ENCODE measurements around the gene DNAJA1.

DNAJA1 gene

GRCh38 chr9:33019797-33020196 lies 5.3 kb upstream of the DNAJA1 start:
- Mint-ChIP-seq H3K36me3 (ENCODE audit: low read depth) (peaks cover 12% of the 10 kb centered on the region), H3K4me3 (no peak overlapping the region), H3K27me3 (ENCODE audit: low read depth) (no peaks in the 10 kb centered on the region), H3K4me1 (ENCODE audit: low read depth) (peaks cover 23% of the 10 kb centered on the region), H3K27ac (no peak overlapping the region), H3K9me3 (no peaks in the 10 kb centered on the region)

GRCh38 chr9:33022303-33022702 lies 2.8 kb upstream of the DNAJA1 start:
- Mint-ChIP-seq H3K36me3 (ENCODE audit: low read depth) (peaks cover 27% of the 10 kb centered on the region), H3K27me3 (ENCODE audit: low read depth) (no peaks in the 10 kb centered on the region), H3K9me3 (no peaks in the 10 kb centered on the region), H3K4me1 (ENCODE audit: low read depth) (peaks cover 37% of the 10 kb centered on the region), H3K27ac (no peak overlapping the region), H3K4me3 (no peak overlapping the region)

DNA sequence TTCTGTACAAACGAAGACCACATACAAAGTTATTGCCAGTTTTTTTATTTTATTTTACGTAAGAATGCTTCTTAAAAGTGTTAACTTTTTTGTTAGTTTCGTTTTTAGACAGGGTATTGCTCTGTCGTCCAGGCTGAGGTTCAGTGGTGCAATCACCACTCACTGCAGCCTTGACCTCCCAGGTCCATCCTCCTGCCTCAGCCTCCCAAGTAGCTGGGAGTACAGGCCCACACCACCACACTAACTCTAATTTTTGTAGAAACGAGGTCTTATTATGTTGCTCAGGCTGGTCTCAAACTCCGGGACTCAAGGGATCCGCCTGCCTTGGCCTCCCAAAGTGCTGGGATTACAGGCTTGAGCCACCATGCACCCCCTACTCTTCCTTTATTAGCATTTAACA lies 2.3 kb upstream of the DNAJA1 start:
- no peak overlapping the region for H3K4me3 Mint-ChIP-seq
- H3K27ac Mint-ChIP-seq, result no peak overlapping the region
- H3K36me3 Mint-ChIP-seq (ENCODE audit: low read depth), result peaks cover 27% of the 10 kb centered on the region
- H3K4me1 Mint-ChIP-seq (ENCODE audit: low read depth), result peaks cover 37% of the 10 kb centered on the region
- no peaks in the 10 kb centered on the region for H3K9me3 Mint-ChIP-seq
- H3K27me3 Mint-ChIP-seq (ENCODE audit: low read depth), result no peaks in the 10 kb centered on the region

GRCh38 chr9:33023661-33024060 lies 1.4 kb upstream of the DNAJA1 start:
- Mint-ChIP-seq H3K4me1 (ENCODE audit: low read depth) (peaks cover 45% of the 10 kb centered on the region), H3K27ac (peak overlapping the region; percentile 95), H3K27me3 (ENCODE audit: low read depth) (no peaks in the 10 kb centered on the region), H3K4me3 (peak overlapping the region; percentile 98), H3K9me3 (no peaks in the 10 kb centered on the region), H3K36me3 (ENCODE audit: low read depth) (peaks cover 32% of the 10 kb centered on the region)

DNA sequence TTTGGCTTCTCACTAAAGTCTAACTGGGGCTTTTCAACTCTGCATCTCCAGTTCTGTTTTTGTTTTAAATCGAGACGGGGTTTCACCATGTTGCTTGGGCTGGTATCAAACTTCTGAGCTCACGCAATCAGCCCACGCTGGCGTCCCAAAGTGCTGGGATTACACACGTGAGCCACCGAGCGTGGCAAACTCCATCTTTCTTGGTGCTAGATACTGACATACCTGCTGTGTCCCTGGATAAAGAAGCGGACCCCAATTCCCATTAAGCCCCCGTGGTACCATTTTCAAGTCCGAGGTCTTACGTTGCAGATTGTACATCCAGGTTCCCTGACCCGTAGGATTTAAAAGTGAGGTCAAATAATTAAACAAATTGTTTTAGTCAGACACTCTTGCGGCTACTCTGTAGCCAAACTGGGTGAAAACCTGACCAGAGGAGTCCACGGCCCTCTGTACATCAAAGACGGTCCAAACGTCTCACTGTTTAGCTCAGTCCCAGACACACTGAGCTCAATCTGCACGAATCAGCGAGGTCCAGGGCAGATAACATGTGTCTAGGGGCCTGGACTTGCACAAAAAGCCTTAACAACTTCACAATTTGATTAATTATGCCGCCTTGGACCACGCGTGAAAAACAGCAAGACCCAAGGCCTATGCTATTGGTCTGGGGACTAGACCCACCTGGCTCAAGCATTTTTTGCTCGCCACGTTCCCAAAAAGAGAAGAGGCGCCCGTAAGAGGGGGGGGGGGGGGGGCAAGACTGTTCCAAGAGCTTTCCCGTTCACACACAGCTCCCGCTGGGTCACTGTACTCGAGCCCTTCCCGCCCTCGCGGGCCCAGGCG lies 727 bp upstream of the DNAJA1 start:
- peak overlapping the region; percentile 98 for H3K4me3 Mint-ChIP-seq
- H3K4me1 Mint-ChIP-seq (ENCODE audit: low read depth), result peaks cover 51% of the 10 kb centered on the region
- no peaks in the 10 kb centered on the region for H3K27me3 Mint-ChIP-seq (ENCODE audit: low read depth)
- no peaks in the 10 kb centered on the region for H3K9me3 Mint-ChIP-seq
- H3K27ac Mint-ChIP-seq, result peak overlapping the region; percentile 95
- H3K36me3 Mint-ChIP-seq (ENCODE audit: low read depth), result peaks cover 38% of the 10 kb centered on the region

DNA sequence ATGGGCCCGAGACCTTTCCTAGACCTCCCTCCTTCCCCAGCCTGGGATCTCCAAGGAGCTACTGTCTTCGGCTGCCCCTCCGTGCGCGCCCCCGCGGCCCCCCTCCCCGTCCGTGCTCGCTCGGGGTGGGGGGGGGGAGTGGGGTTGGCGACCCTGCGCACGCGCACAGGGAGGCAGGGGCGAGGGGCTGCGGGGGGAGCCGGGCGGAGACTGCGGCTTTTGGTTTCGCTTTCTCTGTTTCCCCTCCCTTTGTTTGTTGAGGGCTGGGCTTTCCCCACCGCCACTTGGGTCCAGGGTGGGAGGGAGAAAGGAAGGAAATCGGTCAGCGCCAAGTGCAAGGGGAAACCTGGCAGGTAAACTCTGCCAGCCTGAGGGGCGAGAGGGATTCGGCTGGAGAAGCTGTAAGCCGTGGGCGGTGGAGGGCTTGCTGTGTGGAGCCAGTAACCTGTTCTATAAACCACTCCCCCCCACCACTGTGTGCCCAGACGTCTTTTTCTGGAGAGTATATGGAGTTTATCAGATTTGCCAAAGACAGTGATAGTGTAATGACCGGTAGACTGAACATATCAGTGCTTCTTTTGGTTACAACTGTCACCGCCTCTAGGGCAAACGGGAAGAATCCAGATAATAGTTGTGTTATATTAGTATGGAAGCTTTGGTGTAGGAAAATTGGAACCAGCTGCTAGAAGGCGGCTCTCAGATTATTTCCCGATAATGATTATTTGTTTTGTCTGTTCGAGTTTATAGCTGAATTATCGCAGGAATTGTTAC lies 684 bp downstream of the DNAJA1 start:
- Mint-ChIP-seq H3K27ac (peak overlapping the region; percentile 95), H3K4me1 (ENCODE audit: low read depth) (peaks cover 57% of the 10 kb centered on the region), H3K4me3 (peak overlapping the region; percentile 98), H3K9me3 (no peaks in the 10 kb centered on the region), H3K27me3 (ENCODE audit: low read depth) (no peaks in the 10 kb centered on the region), H3K36me3 (ENCODE audit: low read depth) (peaks cover 47% of the 10 kb centered on the region)

DNA sequence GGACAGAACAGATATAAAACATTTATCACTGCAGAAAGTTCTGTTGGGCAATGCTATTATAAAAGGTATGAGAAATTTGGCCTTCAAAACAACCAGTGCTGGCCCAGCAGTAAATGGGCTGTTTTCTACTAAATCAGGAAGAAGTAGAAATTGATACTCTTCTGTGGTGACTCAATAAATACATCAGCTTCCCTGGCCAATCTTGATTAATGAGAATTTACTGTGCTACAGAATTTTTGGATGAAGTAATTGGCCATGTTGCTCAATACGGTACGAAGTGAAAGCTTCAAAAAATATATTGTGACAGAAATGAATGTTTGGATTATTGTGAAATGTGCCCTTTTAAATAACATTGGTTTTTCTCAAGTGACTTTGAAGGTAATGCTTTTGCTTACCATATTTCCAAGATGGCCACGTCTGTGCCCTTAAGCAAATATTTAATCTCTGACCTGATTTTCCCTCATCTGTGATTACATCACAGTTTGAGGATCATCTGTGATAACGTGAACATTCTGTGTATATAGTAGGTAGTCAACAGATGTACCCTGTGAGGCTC lies 4.2 kb downstream of the DNAJA1 start:
- H3K27ac Mint-ChIP-seq, result no peak overlapping the region
- peaks cover 53% of the 10 kb centered on the region for H3K4me1 Mint-ChIP-seq (ENCODE audit: low read depth)
- H3K9me3 Mint-ChIP-seq, result no peaks in the 10 kb centered on the region
- peaks cover 56% of the 10 kb centered on the region for H3K36me3 Mint-ChIP-seq (ENCODE audit: low read depth)
- H3K27me3 Mint-ChIP-seq (ENCODE audit: low read depth), result no peaks in the 10 kb centered on the region
- peak overlapping the region; percentile 50 for H3K4me3 Mint-ChIP-seq

DNA sequence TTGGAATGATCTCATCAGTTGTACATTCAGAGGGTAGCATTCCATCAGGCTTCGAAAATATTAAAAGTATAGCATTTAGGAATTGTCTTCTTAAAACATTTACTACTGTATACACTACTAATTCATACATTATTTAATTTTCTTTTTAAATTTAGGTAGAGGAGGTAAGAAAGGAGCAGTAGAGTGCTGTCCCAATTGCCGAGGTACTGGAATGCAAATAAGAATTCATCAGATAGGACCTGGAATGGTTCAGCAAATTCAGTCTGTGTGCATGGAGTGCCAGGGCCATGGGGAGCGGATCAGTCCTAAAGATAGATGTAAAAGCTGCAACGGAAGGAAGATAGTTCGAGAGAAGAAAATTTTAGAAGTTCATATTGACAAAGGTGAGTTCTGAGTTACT lies 5.2 kb downstream of the DNAJA1 start:
- Mint-ChIP-seq H3K9me3 (no peaks in the 10 kb centered on the region), H3K27ac (no peak overlapping the region), H3K36me3 (ENCODE audit: low read depth) (peaks cover 57% of the 10 kb centered on the region), H3K27me3 (ENCODE audit: low read depth) (no peaks in the 10 kb centered on the region), H3K4me3 (no peak overlapping the region), H3K4me1 (ENCODE audit: low read depth) (peaks cover 54% of the 10 kb centered on the region)

GRCh38 chr9:33032292-33032691 lies 7.2 kb downstream of the DNAJA1 start:
- Mint-ChIP-seq H3K27me3 (ENCODE audit: low read depth) (no peaks in the 10 kb centered on the region), H3K9me3 (no peaks in the 10 kb centered on the region), H3K36me3 (ENCODE audit: low read depth) (peaks cover 60% of the 10 kb centered on the region), H3K27ac (no peak overlapping the region), H3K4me1 (ENCODE audit: low read depth) (peaks cover 43% of the 10 kb centered on the region), H3K4me3 (no peak overlapping the region)

GRCh38 chr9:33032865-33033264 lies 7.8 kb downstream of the DNAJA1 start:
- H3K27ac Mint-ChIP-seq, result no peak overlapping the region
- H3K4me3 Mint-ChIP-seq, result no peak overlapping the region
- no peaks in the 10 kb centered on the region for H3K9me3 Mint-ChIP-seq
- H3K27me3 Mint-ChIP-seq (ENCODE audit: low read depth), result no peaks in the 10 kb centered on the region
- peaks cover 60% of the 10 kb centered on the region for H3K36me3 Mint-ChIP-seq (ENCODE audit: low read depth)
- peaks cover 43% of the 10 kb centered on the region for H3K4me1 Mint-ChIP-seq (ENCODE audit: low read depth)

- Mint-ChIP-seq H3K27ac (no peak overlapping the region), H3K4me1 (ENCODE audit: low read depth) (peaks cover 22% of the 10 kb centered on the region), H3K4me3 (no peak overlapping the region), H3K36me3 (ENCODE audit: low read depth) (peaks cover 32% of the 10 kb centered on the region), H3K9me3 (no peaks in the 10 kb centered on the region), H3K27me3 (ENCODE audit: low read depth) (no peaks in the 10 kb centered on the region)
These were observed 15.8 kb downstream of the DNAJA1 start for GRCh38 chr9:33040792-33041431.

DNA sequence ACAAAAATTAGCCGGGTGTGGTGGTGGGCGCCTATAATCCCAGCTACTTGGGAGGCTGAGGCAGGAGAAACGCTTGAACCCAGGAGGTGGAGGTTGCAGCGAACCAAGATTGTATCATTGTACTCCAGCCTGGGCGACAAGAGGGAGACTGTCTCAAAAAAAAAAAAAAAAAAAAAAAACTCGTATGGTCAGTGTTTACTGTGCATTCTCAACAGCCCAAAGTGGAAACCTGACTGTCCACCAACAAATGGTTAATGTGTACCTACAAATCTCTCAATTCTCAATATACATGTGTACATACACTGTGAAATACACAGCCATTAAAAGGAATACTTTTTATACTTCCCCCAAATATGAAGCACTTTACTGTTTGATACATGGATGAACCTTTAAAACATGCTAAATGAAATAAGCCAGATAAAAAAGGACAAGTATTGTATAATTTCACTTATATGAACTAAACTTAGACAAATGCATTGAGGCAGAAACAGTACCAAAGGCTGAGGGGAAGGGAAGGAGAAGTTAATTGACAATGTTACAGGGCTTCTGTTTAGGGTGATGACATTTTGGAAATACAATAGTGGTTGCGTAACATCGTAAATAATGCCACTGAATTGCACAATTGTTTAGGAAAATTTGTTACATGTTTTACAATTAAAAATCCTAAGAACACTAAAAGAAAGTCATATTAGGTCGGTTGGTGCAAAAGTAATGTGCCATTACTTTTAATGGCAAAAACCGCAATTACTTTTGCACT lies 16.5 kb downstream of the DNAJA1 start:
- H3K9me3 Mint-ChIP-seq, result no peaks in the 10 kb centered on the region
- H3K4me3 Mint-ChIP-seq, result no peak overlapping the region
- H3K36me3 Mint-ChIP-seq (ENCODE audit: low read depth), result peaks cover 30% of the 10 kb centered on the region

DNA sequence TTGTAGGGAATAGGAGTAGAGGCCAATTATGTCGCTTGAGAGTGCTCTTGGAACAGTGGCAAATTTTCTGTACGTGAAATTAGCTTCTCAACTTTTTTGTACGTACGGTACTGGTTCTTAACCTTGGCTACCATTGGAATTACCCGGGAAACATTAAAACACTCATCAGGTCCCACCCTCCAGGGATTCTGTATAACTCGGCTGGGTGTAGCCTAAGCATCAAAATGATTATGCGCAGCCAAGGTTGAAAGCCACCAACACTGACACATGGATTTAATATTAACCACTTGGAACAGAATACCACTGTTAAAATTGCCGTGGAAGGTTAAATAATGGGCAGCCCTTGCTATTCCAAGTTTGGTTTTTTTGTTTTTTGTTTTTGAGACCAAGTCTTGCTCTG lies 17.4 kb downstream of the DNAJA1 start:
- Mint-ChIP-seq H3K27ac (no peak overlapping the region), H3K9me3 (no peaks in the 10 kb centered on the region), H3K27me3 (ENCODE audit: low read depth) (no peaks in the 10 kb centered on the region), H3K4me1 (ENCODE audit: low read depth) (peaks cover 19% of the 10 kb centered on the region), H3K36me3 (ENCODE audit: low read depth) (peaks cover 29% of the 10 kb centered on the region), H3K4me3 (no peak overlapping the region)

More for the DNA sequence above, 16.5 kb downstream of the DNAJA1 start:
- Mint-ChIP-seq H3K27ac (no peak overlapping the region), H3K4me1 (ENCODE audit: low read depth) (peaks cover 19% of the 10 kb centered on the region), H3K27me3 (ENCODE audit: low read depth) (no peaks in the 10 kb centered on the region)

GRCh38 chr9:33043671-33044070 lies 18.6 kb downstream of the DNAJA1 start:
- H3K9me3 Mint-ChIP-seq, result no peaks in the 10 kb centered on the region
- peaks cover 29% of the 10 kb centered on the region for H3K36me3 Mint-ChIP-seq (ENCODE audit: low read depth)
- peak overlapping the region; percentile 59 for H3K27ac Mint-ChIP-seq
- H3K4me1 Mint-ChIP-seq (ENCODE audit: low read depth), result peaks cover 21% of the 10 kb centered on the region
- H3K27me3 Mint-ChIP-seq (ENCODE audit: low read depth), result no peaks in the 10 kb centered on the region
- H3K4me3 Mint-ChIP-seq, result peak overlapping the region; percentile 79
